ENCODE data around the gene SLC39A3.
"Not testable (repeated sequence)": the region's sequence is repeated elsewhere in the genome, so short reads cannot be mapped to it uniquely, and the experiment has no call there.

SLC39A3 gene

GRCh38 chr19:2722541-2723344 lies 17.1 kb downstream of the SLC39A3 start:
- peak; percentile 43 for DNase-seq (ENCODE audit: low read depth)

GRCh38 chr19:2721570-2722540 lies 18.0 kb downstream of the SLC39A3 start:
- DNase-seq (ENCODE audit: low read depth), result no peak

GRCh38 chr19:2720777-2721569 lies 18.8 kb downstream of the SLC39A3 start, which contains the start of gene DIRAS1:
TSS of gene DIRAS1 (minus strand) at chr19:2721372. CDS start at chr19:2717806, 3,566 bp downstream.
- no peak for DNase-seq (ENCODE audit: low read depth)

- DNase-seq (ENCODE audit: low read depth), result peak; percentile 18
Observed at GRCh38 chr19:2719920-2720776, 19.7 kb downstream of the SLC39A3 start.

DNA sequence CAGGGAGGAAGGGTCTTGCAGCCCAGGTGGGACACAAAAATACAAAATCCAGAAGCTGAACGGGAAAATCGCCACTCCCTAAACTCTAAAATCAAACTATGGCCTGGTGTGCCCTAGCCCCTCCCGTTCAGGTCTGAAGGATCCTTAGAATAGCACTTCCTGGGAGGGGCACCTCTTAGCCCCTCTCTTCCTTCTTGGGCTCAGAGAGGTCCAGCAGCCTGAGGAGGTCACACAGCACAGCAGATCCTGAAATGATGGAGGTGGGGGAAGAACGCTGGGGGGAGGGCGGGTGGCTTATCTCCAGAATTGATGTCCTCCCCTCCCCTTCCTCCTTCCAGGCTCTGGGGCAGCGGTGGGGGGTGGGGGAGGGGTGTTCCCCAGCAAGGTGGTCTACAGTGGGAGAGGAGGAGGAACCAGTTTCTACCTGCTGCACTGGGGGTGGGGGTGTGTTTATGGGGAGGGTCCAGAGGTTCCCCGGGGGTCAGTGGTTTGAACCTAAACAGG lies 20.5 kb downstream of the SLC39A3 start:
- no peak for DNase-seq (ENCODE audit: low read depth)

GRCh38 chr19:2717638-2718541 lies 21.9 kb downstream of the SLC39A3 start:
- DNase-seq (ENCODE audit: low read depth), result no peak

- no peak for DNase-seq (ENCODE audit: low read depth)
Observed at GRCh38 chr19:2716722-2717637, 22.8 kb downstream of the SLC39A3 start.

DNA sequence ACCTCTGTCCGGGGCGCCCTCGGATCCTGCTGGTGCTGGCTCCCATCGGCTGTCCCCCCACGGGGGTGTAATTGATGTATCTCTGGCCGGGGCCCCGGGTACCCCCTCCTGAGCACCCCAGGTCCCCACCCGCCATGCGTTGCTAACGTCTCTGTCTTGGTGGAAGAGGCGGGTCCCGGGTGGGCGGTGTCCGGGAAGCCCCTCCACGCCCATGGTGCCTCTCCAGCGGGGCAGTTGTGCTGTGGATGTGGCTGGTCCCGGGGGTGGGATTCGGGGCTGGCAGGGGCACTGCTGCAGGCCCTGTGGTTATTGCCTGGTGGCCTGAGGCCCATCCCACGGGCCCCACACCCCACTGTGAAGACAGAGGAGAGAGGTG lies 23.6 kb downstream of the SLC39A3 start:
- DNase-seq (ENCODE audit: low read depth), result no peak

GRCh38 chr19:2715470-2716274 lies 24.1 kb downstream of the SLC39A3 start:
- no peak for DNase-seq (ENCODE audit: low read depth)

DNA sequence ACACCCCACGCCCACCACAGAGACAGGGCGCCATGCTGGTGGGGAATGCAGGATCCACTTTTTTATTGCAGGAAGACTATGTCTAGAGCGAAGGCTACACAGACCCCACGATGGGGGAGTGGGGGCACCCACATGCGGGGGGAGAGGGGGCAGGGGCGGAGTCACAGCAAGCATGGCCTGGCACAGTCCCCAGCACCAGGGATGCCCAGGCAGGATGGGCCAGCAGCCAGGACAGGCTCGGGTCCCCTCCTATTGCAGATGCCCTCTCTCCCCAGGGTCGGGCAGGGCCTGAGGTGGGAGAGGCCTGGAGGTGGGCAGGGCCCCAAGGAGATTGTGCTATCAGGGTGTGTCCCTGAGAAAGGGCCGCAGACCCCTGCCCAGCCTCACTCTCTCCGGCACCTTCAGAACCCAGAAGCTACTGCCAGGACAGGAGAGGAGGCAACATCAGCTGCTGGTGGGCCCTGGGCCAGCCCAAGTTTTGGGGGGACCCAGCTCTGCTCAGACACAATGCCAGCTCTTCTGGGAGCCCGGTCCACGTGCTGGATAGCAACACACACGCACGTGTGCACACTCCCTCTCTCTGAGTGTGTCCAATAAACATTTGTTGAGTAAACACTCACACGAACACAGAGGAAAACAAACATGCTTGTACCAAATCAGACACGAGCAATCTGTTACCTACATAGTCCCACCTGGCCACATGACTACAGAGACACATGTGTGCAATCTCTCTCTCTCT lies 25.1 kb downstream of the SLC39A3 start:
- no peak for DNase-seq (ENCODE audit: low read depth)

DNA sequence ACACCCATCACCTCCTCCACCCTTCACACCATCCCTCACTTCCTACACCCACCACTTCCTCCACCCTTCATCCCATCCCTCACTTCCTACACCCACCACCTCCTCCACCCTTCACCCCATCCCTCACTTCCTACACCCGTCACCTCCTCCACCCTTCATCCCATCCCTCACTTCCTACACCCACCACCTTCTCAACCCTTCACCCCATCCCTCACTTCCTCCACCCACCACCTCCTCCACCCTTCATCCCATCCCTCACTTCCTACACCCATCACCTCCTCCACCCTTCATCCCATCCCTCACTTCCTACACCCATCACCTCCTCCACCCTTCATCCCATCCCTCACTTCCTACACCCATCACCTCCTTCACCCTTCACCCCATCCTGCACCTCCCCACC lies 25.7 kb downstream of the SLC39A3 start:
- not testable (repeated sequence) for DNase-seq (ENCODE audit: low read depth)

DNA sequence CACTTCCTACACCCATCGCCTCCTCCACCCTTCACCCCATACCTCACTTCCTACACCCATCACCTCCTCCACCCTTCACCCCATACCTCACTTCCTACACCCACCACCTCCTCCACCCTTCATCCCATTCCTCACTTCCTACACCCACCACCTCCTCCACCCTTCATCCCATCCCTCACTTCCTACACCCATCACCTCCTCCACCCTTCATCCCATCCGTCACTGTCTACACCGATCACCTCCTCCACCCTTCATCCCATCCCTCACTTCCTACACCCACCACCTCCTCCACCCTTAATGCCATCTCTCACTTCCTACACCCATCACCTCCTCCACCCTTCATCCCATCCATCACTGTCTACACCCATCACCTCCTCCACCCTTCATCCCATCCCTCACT lies 26.6 kb downstream of the SLC39A3 start:
- DNase-seq (ENCODE audit: low read depth), result not testable (repeated sequence)

GRCh38 chr19:2711875-2712205 lies 28.0 kb downstream of the SLC39A3 start:
- no peak for DNase-seq (ENCODE audit: low read depth)

DNA sequence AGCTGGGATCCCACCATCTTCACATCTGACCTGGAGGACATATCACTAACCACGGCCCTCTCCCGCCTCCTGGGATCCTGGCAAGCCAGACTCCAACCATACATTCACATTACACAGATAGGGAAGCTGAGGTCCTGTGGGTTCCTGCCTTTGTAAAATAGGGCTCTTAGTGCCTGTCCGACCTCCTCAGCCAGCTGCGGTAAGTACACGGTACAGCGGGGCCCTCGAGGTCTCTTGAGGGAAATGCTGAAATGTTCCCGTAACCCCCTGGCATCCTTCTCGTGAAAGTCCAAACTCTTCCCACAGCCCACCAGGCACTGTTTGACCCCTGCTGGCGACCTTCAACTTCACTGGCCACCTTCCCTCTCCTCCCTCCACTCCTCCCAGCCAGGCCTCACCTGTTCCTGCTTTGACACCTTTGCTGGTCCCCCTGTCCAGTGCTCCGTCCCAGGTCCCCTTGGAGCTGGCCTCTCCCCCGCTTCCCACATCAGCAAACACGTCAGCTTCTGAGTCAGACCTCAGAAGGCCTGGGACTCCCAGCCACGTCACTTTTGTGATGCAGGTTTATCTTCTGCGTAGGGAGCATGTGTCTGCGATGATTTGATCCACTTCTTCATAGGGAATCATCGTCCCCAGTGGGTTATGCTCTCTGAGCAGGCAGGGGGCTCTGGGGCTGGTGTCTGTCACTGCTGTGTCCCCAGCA lies 28.5 kb downstream of the SLC39A3 start:
- DNase-seq (ENCODE audit: low read depth), result no peak

- no peak for DNase-seq (ENCODE audit: low read depth)
Observed at GRCh38 chr19:2706251-2706650, 33.6 kb downstream of the SLC39A3 start.

- no peak for DNase-seq (ENCODE audit: low read depth)
Observed at GRCh38 chr19:2703691-2704216, 36.1 kb downstream of the SLC39A3 start.

All from GM04503 (cell line).